ENCODE data around the gene ZNF780B. TPM values are rescaled to one million over a fixed set of nuclear protein-coding genes. Genes with fewer than 3 reads are reported as not detected.

Gene ZNF780B
- 18.3 and 22.3 TPM in 2 replicates for total RNA-seq (2012; rRNA removed)

DNA sequence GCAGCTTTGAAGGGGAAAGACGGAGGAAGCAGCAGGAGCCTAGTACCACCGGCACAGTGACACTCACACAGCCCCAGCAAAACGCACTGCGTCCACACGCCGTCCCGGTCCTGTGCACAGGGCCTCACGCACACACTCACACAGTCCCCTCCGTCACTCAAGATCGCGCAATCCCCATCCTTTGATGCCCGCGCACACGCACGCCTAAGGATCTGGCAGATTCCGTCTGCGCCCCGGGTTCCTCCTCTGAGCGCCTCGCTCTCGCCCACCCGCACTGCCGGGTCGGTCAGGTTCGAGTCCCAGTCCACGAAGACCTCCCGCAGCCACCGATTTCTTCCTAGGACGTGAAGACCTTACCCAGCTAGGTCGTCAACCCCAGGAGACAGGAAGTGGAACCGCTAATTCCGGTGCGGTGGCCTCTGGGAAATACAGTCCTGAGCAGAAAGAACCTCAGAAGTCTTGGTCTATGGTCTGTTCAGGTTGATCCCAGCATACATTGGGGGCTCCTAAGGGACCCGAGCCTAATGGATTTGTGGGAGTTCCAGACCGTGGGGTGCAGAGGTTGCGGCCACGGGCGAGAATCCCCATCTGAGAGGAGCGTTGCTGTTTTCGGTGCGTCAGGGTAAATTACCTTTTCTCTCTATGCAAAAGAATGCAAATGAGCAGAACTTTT, at the start of gene ZNF780B:
Gene ZNF780B, minus strand, starts transcription at position 400 of the 673 bp plus-strand sequence. CDS start 5,899 bp downstream, outside the sequence.
- H3K4me3 ChIP-seq (ENCODE audit: low read length), result peak within 1 kb of the TSS; percentile 77
- peak within 1 kb of the TSS; percentile 69 for H3K9ac ChIP-seq (ENCODE audit: low read depth, low read length)
- peak within 1 kb of the TSS; percentile 87 for H3K4me2 ChIP-seq (ENCODE audit: low read length)
- H3K4me1 ChIP-seq (ENCODE audit: control insufficient read depth, insufficient read depth, low read length), result peaks cover 5% of the 10 kb centered on the region
- peaks cover 3% of the 10 kb centered on the region for H3K9me3 ChIP-seq (replicated peaks; ENCODE audit: low read length)
- H3K36me3 ChIP-seq (ENCODE audit: insufficient read depth, low read length), result no peaks in the 10 kb centered on the region
- no peaks in the 10 kb centered on the region for H3K27me3 ChIP-seq (ENCODE audit: control insufficient read depth, insufficient read depth, low read length)

DNA sequence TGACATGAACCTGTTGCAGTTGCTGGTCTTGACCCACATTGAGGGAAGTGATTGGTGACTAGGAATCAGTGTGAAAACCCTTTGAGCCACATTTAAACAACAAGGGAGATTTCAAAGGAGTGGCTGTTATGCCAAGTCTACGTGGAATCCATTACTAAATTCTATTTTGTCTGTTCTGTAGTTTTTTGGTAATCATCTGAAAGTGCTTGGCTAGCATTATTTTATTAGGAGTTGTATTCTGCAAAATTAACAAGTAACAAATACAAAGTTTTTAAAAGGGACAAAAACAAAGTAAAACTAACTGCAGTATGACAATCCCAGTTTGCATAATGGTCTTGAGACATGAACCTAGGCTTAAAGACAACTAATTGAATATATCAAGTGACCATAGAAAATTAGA, 48.7 kb upstream of the ZNF780B start:
- Histone ChIP-seq H3K4me3 (ENCODE audit: low read length) (no peak overlapping the region), H3K36me3 (ENCODE audit: insufficient read depth, low read length) (no peaks in the 10 kb centered on the region), H3K9ac (ENCODE audit: low read depth, low read length) (no peak overlapping the region), H3K4me1 (ENCODE audit: control insufficient read depth, insufficient read depth, low read length) (no peaks in the 10 kb centered on the region), H3K4me2 (ENCODE audit: low read length) (no peak overlapping the region), H3K27me3 (ENCODE audit: control insufficient read depth, insufficient read depth, low read length) (no peaks in the 10 kb centered on the region), H3K9me3 (replicated peaks; ENCODE audit: low read length) (no peaks in the 10 kb centered on the region)

DNA sequence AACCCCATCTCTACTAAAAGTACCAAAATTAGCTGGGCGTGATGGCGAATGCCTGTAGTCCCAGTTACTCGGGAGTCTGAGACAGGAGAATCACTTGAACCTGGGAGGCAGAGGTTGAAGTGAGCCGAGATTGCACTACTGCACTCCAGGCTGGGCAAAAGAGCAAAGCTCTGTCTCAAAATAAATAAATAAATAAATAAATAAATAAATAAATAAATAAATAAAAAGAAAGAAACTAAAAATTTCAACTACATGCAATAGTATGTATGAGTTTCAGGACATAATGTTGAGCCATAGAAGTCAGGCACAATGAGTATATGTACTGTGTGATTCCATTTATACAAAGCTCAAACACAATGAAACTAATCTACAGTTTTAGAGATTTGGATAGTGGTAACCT, 47.6 kb upstream of the ZNF780B start:
- Histone ChIP-seq H3K9me3 (replicated peaks; ENCODE audit: low read length) (no peaks in the 10 kb centered on the region), H3K4me1 (ENCODE audit: control insufficient read depth, insufficient read depth, low read length) (no peaks in the 10 kb centered on the region), H3K27me3 (ENCODE audit: control insufficient read depth, insufficient read depth, low read length) (no peaks in the 10 kb centered on the region), H3K4me3 (ENCODE audit: low read length) (no peak overlapping the region), H3K9ac (ENCODE audit: low read depth, low read length) (no peak overlapping the region), H3K4me2 (ENCODE audit: low read length) (no peak overlapping the region), H3K36me3 (ENCODE audit: insufficient read depth, low read length) (no peaks in the 10 kb centered on the region)

DNA sequence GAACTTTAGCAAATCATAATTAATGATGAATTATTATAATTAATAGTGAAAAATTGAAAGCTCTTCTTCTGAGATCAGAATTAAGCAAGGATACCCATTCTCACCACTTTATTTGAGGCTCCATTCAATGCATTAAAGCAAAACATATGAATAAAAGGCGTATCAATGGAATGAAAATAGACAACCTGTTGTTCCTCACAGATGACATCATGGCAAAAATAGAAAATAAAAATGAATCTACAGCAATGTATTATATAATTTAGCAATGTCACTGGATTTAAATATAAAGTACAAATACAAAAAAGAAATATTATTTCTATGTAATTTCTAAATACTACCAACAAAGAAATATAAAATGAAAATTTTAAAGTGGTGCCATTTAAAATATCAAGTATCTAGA, 45.8 kb upstream of the ZNF780B start:
- no peaks in the 10 kb centered on the region for H3K36me3 ChIP-seq (ENCODE audit: insufficient read depth, low read length)
- H3K9ac ChIP-seq (ENCODE audit: low read depth, low read length), result no peak overlapping the region
- H3K9me3 ChIP-seq (replicated peaks; ENCODE audit: low read length), result no peaks in the 10 kb centered on the region
- H3K4me1 ChIP-seq (ENCODE audit: control insufficient read depth, insufficient read depth, low read length), result no peaks in the 10 kb centered on the region
- H3K4me3 ChIP-seq (ENCODE audit: low read length), result no peak overlapping the region
- no peaks in the 10 kb centered on the region for H3K27me3 ChIP-seq (ENCODE audit: control insufficient read depth, insufficient read depth, low read length)
- no peak overlapping the region for H3K4me2 ChIP-seq (ENCODE audit: low read length)

DNA sequence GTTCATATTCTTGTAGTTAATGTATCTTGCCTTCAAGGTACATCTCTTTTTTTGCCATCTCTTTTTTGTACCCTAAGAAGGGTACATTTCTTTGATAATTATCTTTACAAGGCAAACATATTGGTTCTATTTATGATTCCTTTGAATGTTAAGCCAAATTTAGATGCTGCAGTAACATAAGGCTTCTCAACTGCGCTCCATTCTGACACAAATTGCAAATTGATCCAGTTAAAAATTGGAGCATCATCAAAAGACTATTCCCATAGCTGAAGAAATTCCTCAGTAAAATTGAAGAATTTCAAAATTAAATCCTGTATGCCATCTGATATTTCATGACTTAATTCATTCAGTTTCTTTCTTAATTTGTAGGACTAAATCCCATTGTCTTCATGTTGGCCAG, 37.4 kb upstream of the ZNF780B start:
- Histone ChIP-seq H3K27me3 (ENCODE audit: control insufficient read depth, insufficient read depth, low read length) (peaks cover 8% of the 10 kb centered on the region), H3K4me2 (ENCODE audit: low read length) (no peak overlapping the region)

DNA sequence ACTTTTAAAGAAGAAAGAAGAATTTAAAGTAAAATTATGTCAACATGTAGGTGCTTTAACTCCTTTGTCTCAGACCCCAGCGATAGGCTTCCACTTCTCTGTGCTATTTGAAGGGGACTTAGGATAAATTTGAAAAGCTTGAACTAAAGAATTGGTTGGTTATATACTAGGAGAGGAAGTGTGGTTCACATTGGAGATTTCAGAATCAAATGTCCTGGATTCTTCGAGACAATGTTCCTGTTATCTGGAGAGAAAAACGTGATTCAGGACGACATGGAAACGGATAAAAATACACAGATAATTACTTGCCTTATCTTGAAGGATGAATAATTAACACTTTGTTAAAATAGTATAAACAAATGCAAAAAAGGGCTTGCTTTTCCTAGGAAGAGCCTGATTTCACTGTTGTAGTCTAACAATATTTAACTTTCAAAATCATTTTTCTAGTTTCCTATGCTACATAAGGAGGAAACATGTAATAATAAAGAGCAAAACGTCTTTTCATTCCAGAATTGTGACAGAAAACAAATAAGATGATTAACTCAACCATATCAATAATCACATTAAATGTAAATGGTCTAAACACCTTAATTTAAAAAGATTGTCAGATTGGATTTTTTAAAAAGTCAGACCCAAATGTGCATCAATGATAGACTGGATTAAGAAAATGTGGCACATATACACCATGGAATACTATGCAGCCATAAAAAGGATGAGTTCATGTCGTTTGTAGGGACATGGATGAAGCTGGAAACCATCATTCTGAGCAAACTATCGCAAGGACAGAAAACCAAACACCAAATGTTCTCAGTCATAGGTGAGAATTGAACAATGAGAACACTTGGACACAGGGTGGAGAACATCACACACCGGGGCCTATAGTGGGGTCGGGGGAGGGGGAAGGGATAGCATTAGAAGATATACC, 35.4 kb upstream of the ZNF780B start:
- H3K36me3 ChIP-seq (ENCODE audit: insufficient read depth, low read length), result no peaks in the 10 kb centered on the region

More for the DNA sequence above, 37.4 kb upstream of the ZNF780B start:
- Histone ChIP-seq H3K4me1 (ENCODE audit: control insufficient read depth, insufficient read depth, low read length) (peaks cover 17% of the 10 kb centered on the region), H3K9ac (ENCODE audit: low read depth, low read length) (no peak overlapping the region), H3K36me3 (ENCODE audit: insufficient read depth, low read length) (no peaks in the 10 kb centered on the region), H3K4me3 (ENCODE audit: low read length) (no peak overlapping the region), H3K9me3 (replicated peaks; ENCODE audit: low read length) (no peaks in the 10 kb centered on the region)

DNA sequence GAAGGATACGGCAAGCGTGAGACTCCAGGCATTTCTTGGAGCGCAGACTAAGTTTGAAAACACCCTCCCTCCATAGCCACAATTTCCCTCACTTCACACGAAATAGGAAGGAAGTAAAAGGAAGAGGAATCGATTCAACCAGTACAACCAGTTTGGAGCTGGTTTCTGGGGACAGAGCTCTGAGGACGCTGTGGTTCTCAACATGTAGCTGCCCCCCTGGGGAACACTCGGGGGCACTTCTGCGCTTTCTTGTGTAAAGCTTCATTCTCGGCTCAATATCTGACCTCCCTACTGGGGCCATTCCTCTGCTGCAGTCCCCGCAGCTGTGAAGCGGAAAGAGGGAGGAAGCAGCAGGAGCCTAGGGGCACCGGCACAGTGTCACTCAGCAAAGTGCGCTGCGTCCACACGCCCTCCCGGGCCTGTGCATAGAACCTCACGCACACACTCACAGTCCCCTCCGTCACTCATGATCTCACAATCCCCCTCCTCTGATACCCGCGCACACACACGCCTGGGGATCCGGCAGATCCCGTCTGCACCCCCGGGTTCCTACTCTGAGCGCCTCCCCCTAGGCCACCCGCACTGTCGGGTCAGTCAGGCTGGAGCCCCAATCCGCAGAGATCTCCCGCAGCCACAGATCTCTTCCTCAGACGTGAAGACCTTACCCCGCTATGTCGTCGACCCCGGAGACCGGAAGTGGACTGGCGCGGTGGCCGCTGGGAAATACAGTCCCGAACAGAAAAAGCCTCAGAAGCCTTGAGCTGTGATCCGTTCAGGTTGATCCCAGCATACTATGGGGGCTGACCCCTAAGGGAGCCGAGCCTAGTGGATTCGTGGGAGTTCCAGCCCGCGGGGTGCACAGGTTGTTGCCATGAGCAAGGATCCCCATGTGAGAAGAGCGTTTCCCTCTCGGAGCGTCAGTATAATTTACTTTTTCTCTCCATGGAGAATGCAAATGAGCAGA, 34.5 kb upstream of the ZNF780B start, which contains the start of gene ZNF780A:
Gene ZNF780A, minus strand, starts transcription at position 703 of the 964 bp plus-strand sequence. CDS start 6,190 bp downstream, outside the sequence.
- H3K4me2 ChIP-seq (ENCODE audit: low read length), result peak within 1 kb of the TSS; percentile 88
- peak within 1 kb of the TSS; percentile 92 for H3K4me3 ChIP-seq (ENCODE audit: low read length)
- H3K9me3 ChIP-seq (replicated peaks; ENCODE audit: low read length), result no peaks in the 10 kb centered on the region
- H3K4me1 ChIP-seq (ENCODE audit: control insufficient read depth, insufficient read depth, low read length), result peaks cover 17% of the 10 kb centered on the region
- H3K27me3 ChIP-seq (ENCODE audit: control insufficient read depth, insufficient read depth, low read length), result peaks cover 8% of the 10 kb centered on the region
- no peaks in the 10 kb centered on the region for H3K36me3 ChIP-seq (ENCODE audit: insufficient read depth, low read length)
- H3K9ac ChIP-seq (ENCODE audit: low read depth, low read length), result peak within 1 kb of the TSS; percentile 92

More for the DNA sequence above, 35.4 kb upstream of the ZNF780B start:
- Histone ChIP-seq H3K9me3 (replicated peaks; ENCODE audit: low read length) (no peaks in the 10 kb centered on the region), H3K27me3 (ENCODE audit: control insufficient read depth, insufficient read depth, low read length) (peaks cover 8% of the 10 kb centered on the region), H3K4me1 (ENCODE audit: control insufficient read depth, insufficient read depth, low read length) (peaks cover 17% of the 10 kb centered on the region), H3K9ac (ENCODE audit: low read depth, low read length) (peak overlapping the region; percentile 92), H3K4me3 (ENCODE audit: low read length) (peak overlapping the region; percentile 92), H3K4me2 (ENCODE audit: low read length) (peak overlapping the region; percentile 88)

GRCh38 chr19:40089462-40089861, 33.4 kb upstream of the ZNF780B start:
- Histone ChIP-seq H3K4me1 (ENCODE audit: control insufficient read depth, insufficient read depth, low read length) (peaks cover 17% of the 10 kb centered on the region), H3K4me3 (ENCODE audit: low read length) (peak overlapping the region; percentile 92), H3K9me3 (replicated peaks; ENCODE audit: low read length) (no peaks in the 10 kb centered on the region), H3K27me3 (ENCODE audit: control insufficient read depth, insufficient read depth, low read length) (peaks cover 8% of the 10 kb centered on the region), H3K4me2 (ENCODE audit: low read length) (peak overlapping the region; percentile 88), H3K9ac (ENCODE audit: low read depth, low read length) (peak overlapping the region; percentile 92), H3K36me3 (ENCODE audit: insufficient read depth, low read length) (peaks cover under 1% of the 10 kb centered on the region)

DNA sequence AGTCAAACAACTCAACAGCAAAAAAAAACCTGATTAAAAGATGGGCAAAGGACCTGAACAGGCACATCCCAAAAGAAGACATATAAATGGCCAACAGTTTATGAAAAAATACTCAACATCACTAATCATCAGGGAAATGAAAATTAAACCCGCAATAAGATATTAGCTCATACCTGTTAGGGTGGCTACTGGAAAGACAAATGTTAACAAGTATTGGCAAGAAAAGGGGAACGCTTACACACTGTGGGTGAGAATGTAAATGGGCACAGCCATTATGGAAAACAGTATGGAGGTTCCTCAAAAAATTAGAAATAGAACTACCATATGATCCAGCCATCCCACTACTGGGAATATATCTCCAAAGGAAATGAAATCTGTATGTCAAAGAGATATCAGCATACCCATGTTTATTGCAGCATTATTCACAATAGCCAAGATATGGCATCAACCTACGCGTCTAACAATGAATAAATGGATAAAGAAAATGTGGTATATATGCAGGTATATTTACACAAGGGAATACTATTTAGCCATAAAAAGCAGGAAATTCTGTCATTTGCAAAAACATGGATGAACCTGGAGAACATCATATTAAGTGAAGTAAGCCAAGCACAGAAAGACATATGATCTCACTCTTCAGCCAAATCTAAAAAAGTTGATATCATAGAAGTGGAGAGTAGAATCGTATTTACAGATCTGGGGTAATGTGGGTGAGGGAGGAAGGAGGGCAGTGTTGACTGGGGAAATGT, 32.4 kb upstream of the ZNF780B start:
- Histone ChIP-seq H3K4me2 (ENCODE audit: low read length) (no peak overlapping the region), H3K9me3 (replicated peaks; ENCODE audit: low read length) (no peaks in the 10 kb centered on the region), H3K27me3 (ENCODE audit: control insufficient read depth, insufficient read depth, low read length) (peaks cover 4% of the 10 kb centered on the region), H3K36me3 (ENCODE audit: insufficient read depth, low read length) (peaks cover 5% of the 10 kb centered on the region), H3K9ac (ENCODE audit: low read depth, low read length) (no peak overlapping the region), H3K4me3 (ENCODE audit: low read length) (no peak overlapping the region), H3K4me1 (ENCODE audit: control insufficient read depth, insufficient read depth, low read length) (peaks cover 17% of the 10 kb centered on the region)

DNA sequence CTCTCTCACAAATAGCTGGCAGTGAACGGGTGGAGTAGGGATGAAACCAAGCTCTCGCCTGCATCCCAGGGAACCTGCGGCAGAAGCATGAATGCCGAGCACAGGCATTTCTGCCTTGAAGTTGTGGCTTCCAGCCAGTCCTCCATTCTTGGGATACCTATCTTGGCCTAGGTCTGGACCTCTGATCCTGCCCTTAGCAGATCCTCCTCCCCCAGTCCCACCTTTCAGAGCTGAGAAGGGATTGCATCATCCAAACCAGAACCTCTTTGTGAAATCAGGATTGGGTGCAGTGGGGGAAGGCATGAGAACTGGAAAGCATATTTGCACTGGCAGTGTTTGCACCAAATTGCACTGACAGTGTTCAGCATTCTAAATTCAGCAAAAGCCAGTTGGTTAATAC, 28.9 kb upstream of the ZNF780B start:
- no peak overlapping the region for H3K9ac ChIP-seq (ENCODE audit: low read depth, low read length)
- no peak overlapping the region for H3K4me3 ChIP-seq (ENCODE audit: low read length)
- H3K4me1 ChIP-seq (ENCODE audit: control insufficient read depth, insufficient read depth, low read length), result peaks cover 9% of the 10 kb centered on the region
- H3K9me3 ChIP-seq (replicated peaks; ENCODE audit: low read length), result no peaks in the 10 kb centered on the region
- H3K36me3 ChIP-seq (ENCODE audit: insufficient read depth, low read length), result peaks cover 31% of the 10 kb centered on the region
- H3K4me2 ChIP-seq (ENCODE audit: low read length), result no peak overlapping the region
- H3K27me3 ChIP-seq (ENCODE audit: control insufficient read depth, insufficient read depth, low read length), result no peaks in the 10 kb centered on the region
